Measurements from ENCODE around the gene MYEOV.
A peak's percentile ranks its signal among the peaks of the same experiment; 100 is the strongest.

DNA sequence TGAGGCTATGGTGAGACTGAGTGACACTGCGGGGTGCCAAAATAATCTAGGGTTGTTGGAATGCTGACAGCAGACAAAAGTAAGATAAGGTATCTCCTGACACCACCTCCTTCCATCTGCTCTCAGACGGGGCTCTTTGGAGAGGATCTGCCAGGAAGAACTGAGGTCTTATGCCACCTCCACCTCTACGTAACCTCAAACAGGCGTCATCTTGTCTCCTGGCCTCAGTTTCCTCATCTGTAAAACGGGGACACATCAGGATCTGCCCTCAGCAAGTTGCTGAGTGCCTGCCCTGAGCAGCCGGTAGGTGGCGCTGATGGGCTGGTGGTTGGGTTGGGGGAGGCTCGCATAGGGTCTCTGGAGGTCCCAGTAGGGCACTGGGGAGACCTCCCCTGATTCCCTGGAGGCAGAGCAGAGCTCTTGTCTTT, 1.7 kb upstream of the MYEOV start:
- TF ChIP-seq, protein P1, sequence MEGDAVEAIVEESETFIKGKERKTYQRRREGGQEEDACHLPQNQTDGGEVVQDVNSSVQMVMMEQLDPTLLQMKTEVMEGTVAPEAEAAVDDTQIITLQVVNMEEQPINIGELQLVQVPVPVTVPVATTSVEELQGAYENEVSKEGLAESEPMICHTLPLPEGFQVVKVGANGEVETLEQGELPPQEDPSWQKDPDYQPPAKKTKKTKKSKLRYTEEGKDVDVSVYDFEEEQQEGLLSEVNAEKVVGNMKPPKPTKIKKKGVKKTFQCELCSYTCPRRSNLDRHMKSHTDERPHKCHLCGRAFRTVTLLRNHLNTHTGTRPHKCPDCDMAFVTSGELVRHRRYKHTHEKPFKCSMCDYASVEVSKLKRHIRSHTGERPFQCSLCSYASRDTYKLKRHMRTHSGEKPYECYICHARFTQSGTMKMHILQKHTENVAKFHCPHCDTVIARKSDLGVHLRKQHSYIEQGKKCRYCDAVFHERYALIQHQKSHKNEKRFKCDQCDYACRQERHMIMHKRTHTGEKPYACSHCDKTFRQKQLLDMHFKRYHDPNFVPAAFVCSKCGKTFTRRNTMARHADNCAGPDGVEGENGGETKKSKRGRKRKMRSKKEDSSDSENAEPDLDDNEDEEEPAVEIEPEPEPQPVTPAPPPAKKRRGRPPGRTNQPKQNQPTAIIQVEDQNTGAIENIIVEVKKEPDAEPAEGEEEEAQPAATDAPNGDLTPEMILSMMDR (IDR thresholded peaks at IDR 0.05; ENCODE audit: low read length) = peak; percentile 97
- TF ChIP-seq EZH2 (optimal IDR thresholded peaks at IDR 0.05; ENCODE audit: low read depth, low read length) = no peak
